GM12878 (cell line): Measurements from ENCODE around the gene SLC15A5. TPM values are rescaled to one million over a fixed set of nuclear protein-coding genes. Genes with fewer than 3 reads are reported as not detected.

Experiments
- ATAC-seq: fragments of 200-7000 bp; cut with Tn5 transposase; 3 replicates; pipeline ENCODE4 v1.9.1; 2020; ENCODE audit warnings: mild to moderate bottlenecking, moderate library complexity
- BruUV-seq: library from RNA; stranded (reverse); fragments of 400-500 nt; replicated peaks from 2 replicates; lab custom pipeline; 2021; lab: Mats Ljungman, UMichigan
- CTCF ChIA-PET: fragments of 300-600 bp; sonication (Branson Sonifier 250); formaldehyde crosslinking; extraction: SDS; loops from one replicate; lab custom pipeline; 2021; ENCODE audit warnings: inconsistent platforms; lab: Yijun Ruan, JAX
- POLR2A ChIA-PET: fragments of 350-600 bp; formaldehyde crosslinking; extraction: SDS; loops from one replicate; lab custom pipeline; 2021; ENCODE audit warnings: inconsistent platforms; lab: Charles Lee
- RAD21 ChIA-PET: fragments of 300-600 bp; sonication (Branson Sonifier 250); formaldehyde crosslinking; loops from one replicate; lab custom pipeline; 2023; ENCODE audit warnings: antibody characterized with exemption; ENCODE audit not compliant: unreplicated experiment; lab: Charles Lee
- SMC1A ChIA-PET: fragments of 300-600 bp; sonication (Branson Sonifier 250); formaldehyde crosslinking; loops from one replicate; lab custom pipeline; 2023; ENCODE audit not compliant: unreplicated experiment, uncharacterized antibody; lab: Charles Lee
- DNase-seq: peaks from one replicate; pipeline ENCODE4 v3.0.0-alpha.2; 2011; ENCODE audit warnings: low read depth, low spot score
- FAIRE-seq: peaks from 3 replicates; lab custom pipeline; 2011; peaks lifted over from hg19 to GRCh38; lab: Jason Lieb, UNC
- H2AFZ ChIP-seq: 2 replicates; pipeline ENCODE4 v1.6.0; 2011; ENCODE audit warnings: low read depth, low read length, control low read depth; ENCODE audit not compliant: control insufficient read depth
- H3K27ac ChIP-seq: 2 replicates; pipeline ENCODE4 v1.5.1; 2011; ENCODE audit warnings: control low read depth; ENCODE audit not compliant: control insufficient read depth, insufficient read depth
- H3K27me3 ChIP-seq, 2 experiments: replicated peaks in 1 of 2; 2 replicates each; pipeline versions ENCODE4 v1.6.0 to v1.6.1; 2011; ENCODE audit warnings: low read length in 1 of 2; ENCODE audit not compliant: control insufficient read depth in 2 of 2, insufficient read depth in 2 of 2
- H3K36me3 ChIP-seq, 2 experiments: 2 replicates each; pipeline ENCODE4 v1.5.1; 2011; ENCODE audit warnings: low read length in 1 of 2; ENCODE audit not compliant: control insufficient read depth in 2 of 2, insufficient read depth in 2 of 2
- H3K4me1 ChIP-seq: 2 replicates; pipeline ENCODE4 v1.6.1; 2011; ENCODE audit warnings: mild to moderate bottlenecking, low read length, moderate library complexity, mixed read lengths; ENCODE audit not compliant: control insufficient read depth, insufficient read depth
- H3K4me2 ChIP-seq: 2 replicates; pipeline ENCODE4 v1.6.0; 2011; ENCODE audit warnings: control low read depth; ENCODE audit not compliant: control insufficient read depth, insufficient read depth
- H3K4me3 ChIP-seq: fragments of 200-600 bp; sonication (generic); 2 replicates; pipeline ENCODE4 v1.5.1; 2016
- H3K79me2 ChIP-seq: 2 replicates; pipeline ENCODE4 v1.6.0; 2011; ENCODE audit warnings: low read length; ENCODE audit not compliant: control insufficient read depth, insufficient read depth
- H3K9ac ChIP-seq: 2 replicates; pipeline ENCODE4 v1.8.0; 2011; ENCODE audit warnings: low read length, control low read depth, mixed read lengths; ENCODE audit not compliant: control insufficient read depth, insufficient read depth
- H3K9me3 ChIP-seq: replicated peaks from 3 replicates; pipeline ENCODE4 v1.5.1; 2011; ENCODE audit warnings: mild to moderate bottlenecking, low read length; ENCODE audit not compliant: control insufficient read depth, insufficient read depth
- H4K20me1 ChIP-seq: 2 replicates; pipeline ENCODE4 v1.6.0; 2011; ENCODE audit not compliant: control insufficient read depth, insufficient read depth
- CHD2 ChIP-seq: IDR thresholded peaks from 2 replicates; pipeline ENCODE4 v1.6.1; 2011; ENCODE audit warnings: low read depth, low read length, improper control_type of control experiment, borderline replicate concordance
- CREM ChIP-seq: IDR thresholded peaks from 2 replicates; pipeline ENCODE4 v1.6.1; 2014; ENCODE audit warnings: antibody characterized with exemption, low read depth
- HDGF ChIP-seq: fragments of 450-650 bp; IDR thresholded peaks from 2 replicates; pipeline ENCODE4 v1.6.1; 2016; ENCODE audit warnings: antibody characterized with exemption
- MEF2A ChIP-seq: IDR thresholded peaks from 2 replicates; pipeline ENCODE4 v1.6.1; 2011; ENCODE audit warnings: low read depth, mild to moderate bottlenecking, low read length, moderate library complexity; ENCODE audit not compliant: insufficient read depth
- MYB ChIP-seq: fragments of 150-350 bp; IDR thresholded peaks from 2 replicates; pipeline ENCODE4 v1.6.1; 2014; ENCODE audit warnings: mild to moderate bottlenecking, low read depth, low read length, borderline replicate concordance
- NR2C2 ChIP-seq: IDR thresholded peaks from 2 replicates; pipeline ENCODE4 v1.6.1; 2011; ENCODE audit warnings: borderline replicate concordance, low read depth; ENCODE audit not compliant: control insufficient read depth, insufficient read length
- RBBP5 ChIP-seq: fragments of 200-600 bp; sonication (generic); conservative IDR thresholded peaks from 2 replicates; pipeline ENCODE4 v1.6.1; 2016
- SPI1 ChIP-seq: IDR thresholded peaks from 2 replicates; pipeline ENCODE4 v1.6.1; 2011; ENCODE audit warnings: low read depth, mild to moderate bottlenecking, low read length, moderate library complexity, borderline replicate concordance; ENCODE audit not compliant: insufficient read depth
- TCF3 ChIP-seq: IDR thresholded peaks from 2 replicates; pipeline ENCODE4 v1.6.1; 2012; ENCODE audit warnings: low read depth, mild to moderate bottlenecking, low read length, borderline replicate concordance; ENCODE audit not compliant: insufficient read depth
- TCF7 ChIP-seq: IDR thresholded peaks from 2 replicates; pipeline ENCODE4 v1.6.1; 2014; ENCODE audit warnings: antibody characterized with exemption, borderline replicate concordance
- ZBED1 ChIP-seq: IDR thresholded peaks from 2 replicates; pipeline ENCODE4 v1.6.1; 2016; ENCODE audit warnings: borderline replicate concordance
- ZNF207 ChIP-seq: fragments of 450-650 bp; IDR thresholded peaks from 2 replicates; pipeline ENCODE4 v1.6.1; 2014; ENCODE audit warnings: antibody characterized with exemption, mild to moderate bottlenecking, borderline replicate concordance
- ZSCAN29 ChIP-seq: fragments of 450-650 bp; IDR thresholded peaks from 2 replicates; pipeline ENCODE4 v1.6.1; 2017; ENCODE audit warnings: mild to moderate bottlenecking, moderate library complexity
- ZZZ3 ChIP-seq: IDR thresholded peaks from 2 replicates; pipeline ENCODE4 v1.6.1; 2011; ENCODE audit warnings: low read depth; ENCODE audit not compliant: control insufficient read depth, insufficient read length
- WGBS: methylation state at CpG from one replicate; pipeline ENCODE4 v1.1.6; 2016; ENCODE audit warnings: low lambda C conversion rate; ENCODE audit not compliant: insufficient replicate concordance, insufficient coverage; ENCODE audit errors: missing lambda C conversion rate; 5-methylcytosine and 5-hydroxymethylcytosine counted together
- in situ Hi-C: fragments of 300-500 bp; cut with MboI; formaldehyde crosslinking; loops from 9 replicates; pipeline ENCODE4 v1.14.3; 2018; ENCODE audit warnings: mixed read lengths
- intact Hi-C: fragments of 100-400 bp; cut with micrococcal nuclease; formaldehyde crosslinking; loops from one replicate; pipeline ENCODE4 v1.14.2; 2022; ENCODE audit not compliant: unreplicated experiment
- polyA plus RNA-seq, 11 experiments: library from polyadenylated mRNA; depleted of rRNA in 4 of 11; unstranded in 6 of 11; stranded (reverse) in 5 of 11; fragments of >200 nt; fragmentation: Nextera tagmentation in 4 of 11; fragmentation: Illumina TruSeq in 1 of 11; extraction: Ambion mirVana in 4 of 11; extraction: Trizol in 1 of 11; gene quantifications; 1 replicate in 1 of 11; 2 replicates in 10 of 11; pipeline versions ENCODE4 v1.2.1 to v1.2.3, GENCODE V29; 2011 to 2016; ENCODE audit warnings: inconsistent platforms in 2 of 11, missing spikeins in 2 of 11, low read depth in 1 of 11
- total RNA-seq, 4 experiments: library from RNA; depleted of rRNA in 3 of 4; stranded (reverse); fragments of >200 nt in 3 of 4; fragmentation: Illumina TruSeq in 1 of 4; extraction: Trizol in 1 of 4; gene quantifications; 2 replicates each; pipeline versions ENCODE4 v1.2.1 to v1.2.3, GENCODE V29; 2013 to 2021
- TF ChIP-seq, protein P1 (sequence below): IDR thresholded peaks from 2 replicates; pipeline ENCODE4 v1.6.1; 2012; ENCODE audit warnings: improper control_type of control experiment, low read depth, low read length; ENCODE audit not compliant: insufficient replicate concordance

Gene SLC15A5
- total and polyA plus RNA-seq, 10 of the 15 experiments (the other 5 are each of a cell fraction or from before 2014, with no cell fraction given) = not detected

DNA sequence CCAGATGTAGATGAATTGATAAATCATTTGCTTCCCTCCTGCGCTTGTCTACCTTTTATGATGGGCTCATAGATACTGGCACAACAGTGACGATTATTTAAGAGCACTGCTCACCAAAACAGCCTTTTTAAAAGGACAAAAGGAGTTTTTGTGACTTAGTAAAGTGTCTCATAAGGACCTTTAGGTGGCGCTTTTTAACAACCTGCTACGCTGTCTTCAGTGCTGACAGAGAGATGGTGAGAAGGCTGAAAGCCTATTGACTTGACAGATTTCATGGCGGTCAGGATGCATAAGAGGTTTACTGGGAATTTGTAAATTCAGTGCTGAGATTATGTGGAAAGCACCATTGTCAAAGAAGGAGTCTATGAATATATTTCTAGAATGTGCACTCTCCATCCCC is 87.6 kb downstream of the SLC15A5 start:
- FAIRE-seq (no peak), ATAC-seq (no peak), DNase-seq (no peak)
- ChIA-PET SMC1A (no interaction called here), CTCF (no interaction called here), POLR2A (no interaction called here), RAD21 (no interaction called here)
- no peak for TF ChIP-seq SPI1
- TF ChIP-seq CHD2 = no peak
- no peak for TF ChIP-seq HDGF
- no peak for TF ChIP-seq ZSCAN29
- no peak for TF ChIP-seq MYB
- TF ChIP-seq TCF7 = no peak
- intact Hi-C loops = no loop called here
- WGBS = under 1% methylated on average over 5 of the region's 5 CpGs
- Histone ChIP-seq H3K27me3 (no peaks in the 10 kb centered on the region), H3K4me2 (no peak overlapping the region), H4K20me1 (no peaks in the 10 kb centered on the region), H3K4me3 (no peak overlapping the region), H3K79me2 (no peaks in the 10 kb centered on the region), H2AFZ (no peak overlapping the region), H3K4me1 (no peaks in the 10 kb centered on the region), H3K9ac (no peak overlapping the region), H3K9me3 (no peaks in the 10 kb centered on the region), H3K27ac (no peak overlapping the region), H3K36me3 (no peaks in the 10 kb centered on the region)
- BruUV-seq = no TSS peak
- in situ Hi-C loops = no loop called here

DNA sequence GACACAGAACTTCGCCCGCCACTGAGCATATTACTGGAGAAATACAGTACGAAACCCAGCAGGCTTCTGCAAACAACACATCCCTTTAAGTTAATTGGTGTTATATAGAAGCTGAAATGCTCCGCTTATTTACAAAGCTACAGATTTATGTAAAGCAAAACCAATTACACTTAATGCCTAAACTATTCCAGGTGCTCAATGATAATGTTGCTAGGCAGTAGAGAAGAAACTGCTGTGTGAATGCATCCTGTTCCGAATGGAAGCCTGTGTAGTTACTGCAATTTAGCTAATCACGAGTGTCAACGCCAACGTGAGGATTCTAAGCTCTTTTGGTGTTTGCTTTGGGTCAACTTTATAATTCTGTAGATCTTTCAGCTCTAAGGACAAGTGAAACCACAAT is 89.8 kb downstream of the SLC15A5 start:
- DNase-seq (no peak), ATAC-seq (no peak), FAIRE-seq (no peak)
- ChIA-PET RAD21 (no interaction called here), POLR2A (no interaction called here), SMC1A (no interaction called here), CTCF (interaction anchor here (0.6 kb wide), 1 partner anchor 184 kb away, joined by 3 read pairs; no protein-coding TSS in a partner anchor)
- Histone ChIP-seq H3K27me3 (no peaks in the 10 kb centered on the region), H3K4me1 (no peaks in the 10 kb centered on the region), H2AFZ (no peak overlapping the region), H3K9ac (no peak overlapping the region), H4K20me1 (no peaks in the 10 kb centered on the region), H3K27ac (no peak overlapping the region), H3K4me2 (no peak overlapping the region), H3K36me3 (no peaks in the 10 kb centered on the region), H3K79me2 (no peaks in the 10 kb centered on the region), H3K9me3 (no peaks in the 10 kb centered on the region), H3K4me3 (no peak overlapping the region)
- in situ Hi-C loops (no loop called here), intact Hi-C loops (no loop called here)
- BruUV-seq = no TSS peak
- WGBS = 20% methylated on average over 8 of the region's 8 CpGs
- TF ChIP-seq RBBP5 (no peak), ZNF207 (no peak), ZSCAN29 (no peak), TCF3 (no peak), CREM (no peak), NR2C2 (no peak), MEF2A (no peak), ZBED1 (no peak), ZZZ3 (no peak)
- TF ChIP-seq, protein P1, sequence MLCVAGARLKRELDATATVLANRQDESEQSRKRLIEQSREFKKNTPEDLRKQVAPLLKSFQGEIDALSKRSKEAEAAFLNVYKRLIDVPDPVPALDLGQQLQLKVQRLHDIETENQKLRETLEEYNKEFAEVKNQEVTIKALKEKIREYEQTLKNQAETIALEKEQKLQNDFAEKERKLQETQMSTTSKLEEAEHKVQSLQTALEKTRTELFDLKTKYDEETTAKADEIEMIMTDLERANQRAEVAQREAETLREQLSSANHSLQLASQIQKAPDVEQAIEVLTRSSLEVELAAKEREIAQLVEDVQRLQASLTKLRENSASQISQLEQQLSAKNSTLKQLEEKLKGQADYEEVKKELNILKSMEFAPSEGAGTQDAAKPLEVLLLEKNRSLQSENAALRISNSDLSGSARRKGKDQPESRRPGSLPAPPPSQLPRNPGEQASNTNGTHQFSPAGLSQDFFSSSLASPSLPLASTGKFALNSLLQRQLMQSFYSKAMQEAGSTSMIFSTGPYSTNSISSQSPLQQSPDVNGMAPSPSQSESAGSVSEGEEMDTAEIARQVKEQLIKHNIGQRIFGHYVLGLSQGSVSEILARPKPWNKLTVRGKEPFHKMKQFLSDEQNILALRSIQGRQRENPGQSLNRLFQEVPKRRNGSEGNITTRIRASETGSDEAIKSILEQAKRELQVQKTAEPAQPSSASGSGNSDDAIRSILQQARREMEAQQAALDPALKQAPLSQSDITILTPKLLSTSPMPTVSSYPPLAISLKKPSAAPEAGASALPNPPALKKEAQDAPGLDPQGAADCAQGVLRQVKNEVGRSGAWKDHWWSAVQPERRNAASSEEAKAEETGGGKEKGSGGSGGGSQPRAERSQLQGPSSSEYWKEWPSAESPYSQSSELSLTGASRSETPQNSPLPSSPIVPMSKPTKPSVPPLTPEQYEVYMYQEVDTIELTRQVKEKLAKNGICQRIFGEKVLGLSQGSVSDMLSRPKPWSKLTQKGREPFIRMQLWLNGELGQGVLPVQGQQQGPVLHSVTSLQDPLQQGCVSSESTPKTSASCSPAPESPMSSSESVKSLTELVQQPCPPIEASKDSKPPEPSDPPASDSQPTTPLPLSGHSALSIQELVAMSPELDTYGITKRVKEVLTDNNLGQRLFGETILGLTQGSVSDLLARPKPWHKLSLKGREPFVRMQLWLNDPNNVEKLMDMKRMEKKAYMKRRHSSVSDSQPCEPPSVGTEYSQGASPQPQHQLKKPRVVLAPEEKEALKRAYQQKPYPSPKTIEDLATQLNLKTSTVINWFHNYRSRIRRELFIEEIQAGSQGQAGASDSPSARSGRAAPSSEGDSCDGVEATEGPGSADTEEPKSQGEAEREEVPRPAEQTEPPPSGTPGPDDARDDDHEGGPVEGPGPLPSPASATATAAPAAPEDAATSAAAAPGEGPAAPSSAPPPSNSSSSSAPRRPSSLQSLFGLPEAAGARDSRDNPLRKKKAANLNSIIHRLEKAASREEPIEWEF = no peak
